ENCODE results near the gene TRAPPC3.

TRAPPC3 gene

DNA sequence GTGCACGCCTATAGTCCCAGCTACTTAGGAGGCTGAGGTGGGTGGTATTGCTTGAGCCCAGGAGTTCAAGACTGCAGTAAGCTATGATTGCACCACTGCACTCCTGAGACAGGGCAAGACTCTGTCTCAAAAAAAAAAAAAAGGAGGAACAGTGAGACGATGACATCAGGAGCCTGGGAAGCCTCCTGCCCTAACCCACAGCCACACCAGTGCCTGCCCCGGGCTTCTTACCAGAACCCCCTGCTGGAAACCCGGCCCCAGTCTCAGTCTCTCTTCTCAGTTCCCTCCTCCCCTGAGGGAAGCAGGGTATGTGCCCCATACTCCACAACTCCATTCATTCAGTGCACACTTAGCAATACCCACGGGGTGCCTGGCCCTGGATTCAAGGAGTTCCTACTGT, 33.4 kb downstream of the TRAPPC3 start:
- no peak overlapping the region for H3K4me3 Mint-ChIP-seq
- H3K4me1 Mint-ChIP-seq (ENCODE audit: low read depth) = peaks cover 4% of the 10 kb centered on the region
- no peaks in the 10 kb centered on the region for H3K9me3 Mint-ChIP-seq
- no peaks in the 10 kb centered on the region for H3K36me3 Mint-ChIP-seq (ENCODE audit: low read depth)
- H3K27ac Mint-ChIP-seq = no peak overlapping the region
- H3K27me3 Mint-ChIP-seq (ENCODE audit: low read depth) = peaks cover 8% of the 10 kb centered on the region

DNA sequence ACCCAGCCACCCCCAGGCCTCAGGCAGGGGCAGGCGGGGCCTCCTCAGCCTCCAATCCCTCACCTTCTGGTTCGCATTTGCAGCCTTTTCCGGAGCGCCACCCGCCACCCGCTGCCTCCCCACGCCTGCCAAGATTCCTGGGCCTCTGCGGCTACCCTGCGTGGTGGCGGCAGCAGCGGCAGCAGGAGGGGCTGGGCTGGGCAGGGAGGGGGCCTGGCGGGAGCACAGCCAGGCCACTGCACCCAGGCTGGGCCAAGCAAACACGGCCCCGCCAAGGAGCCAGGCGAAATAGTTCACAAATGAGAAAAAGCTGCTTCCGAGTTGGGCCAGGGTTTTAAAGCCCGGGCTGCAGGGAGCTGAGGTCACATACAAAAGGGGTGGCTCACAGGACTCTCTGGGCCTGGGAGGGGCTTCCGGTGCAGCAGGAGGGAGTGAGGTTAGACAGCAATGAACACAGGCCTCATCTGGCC, 34.1 kb downstream of the TRAPPC3 start:
- Mint-ChIP-seq H3K4me1 (ENCODE audit: low read depth) (peaks cover 4% of the 10 kb centered on the region), H3K9me3 (no peaks in the 10 kb centered on the region), H3K4me3 (no peak overlapping the region), H3K27me3 (ENCODE audit: low read depth) (peaks cover 8% of the 10 kb centered on the region), H3K36me3 (ENCODE audit: low read depth) (no peaks in the 10 kb centered on the region), H3K27ac (no peak overlapping the region)

GRCh38 chr1:36114371-36114770, 34.9 kb downstream of the TRAPPC3 start:
- peaks cover 3% of the 10 kb centered on the region for H3K27me3 Mint-ChIP-seq (ENCODE audit: low read depth)
- H3K9me3 Mint-ChIP-seq = no peaks in the 10 kb centered on the region
- H3K36me3 Mint-ChIP-seq (ENCODE audit: low read depth) = no peaks in the 10 kb centered on the region
- H3K4me1 Mint-ChIP-seq (ENCODE audit: low read depth) = peaks cover 4% of the 10 kb centered on the region
- no peak overlapping the region for H3K27ac Mint-ChIP-seq
- no peak overlapping the region for H3K4me3 Mint-ChIP-seq

GRCh38 chr1:36112823-36113222, 36.5 kb downstream of the TRAPPC3 start:
- H3K4me1 Mint-ChIP-seq (ENCODE audit: low read depth) = peaks cover 13% of the 10 kb centered on the region
- no peaks in the 10 kb centered on the region for H3K9me3 Mint-ChIP-seq
- no peaks in the 10 kb centered on the region for H3K27me3 Mint-ChIP-seq (ENCODE audit: low read depth)
- no peaks in the 10 kb centered on the region for H3K36me3 Mint-ChIP-seq (ENCODE audit: low read depth)
- no peak overlapping the region for H3K4me3 Mint-ChIP-seq
- H3K27ac Mint-ChIP-seq = no peak overlapping the region

- no peak overlapping the region for H3K4me3 Mint-ChIP-seq
- no peaks in the 10 kb centered on the region for H3K27me3 Mint-ChIP-seq (ENCODE audit: low read depth)
- peak overlapping the region; percentile 5 for H3K27ac Mint-ChIP-seq
- H3K4me1 Mint-ChIP-seq (ENCODE audit: low read depth) = peaks cover 13% of the 10 kb centered on the region
- no peaks in the 10 kb centered on the region for H3K36me3 Mint-ChIP-seq (ENCODE audit: low read depth)
- H3K9me3 Mint-ChIP-seq = no peaks in the 10 kb centered on the region
Observed at GRCh38 chr1:36111151-36111550, 38.1 kb downstream of the TRAPPC3 start.

- H3K27ac Mint-ChIP-seq = peak overlapping the region; percentile 57
- peaks cover 13% of the 10 kb centered on the region for H3K4me1 Mint-ChIP-seq (ENCODE audit: low read depth)
- no peaks in the 10 kb centered on the region for H3K36me3 Mint-ChIP-seq (ENCODE audit: low read depth)
- H3K27me3 Mint-ChIP-seq (ENCODE audit: low read depth) = no peaks in the 10 kb centered on the region
- no peaks in the 10 kb centered on the region for H3K9me3 Mint-ChIP-seq
- peak overlapping the region; percentile 59 for H3K4me3 Mint-ChIP-seq
Observed at GRCh38 chr1:36109041-36109679, 40.1 kb downstream of the TRAPPC3 start.

GRCh38 chr1:36108314-36108713, 41.0 kb downstream of the TRAPPC3 start:
- Mint-ChIP-seq H3K4me3 (no peak overlapping the region), H3K9me3 (no peaks in the 10 kb centered on the region), H3K4me1 (ENCODE audit: low read depth) (peaks cover 13% of the 10 kb centered on the region), H3K27ac (no peak overlapping the region), H3K36me3 (ENCODE audit: low read depth) (no peaks in the 10 kb centered on the region), H3K27me3 (ENCODE audit: low read depth) (no peaks in the 10 kb centered on the region)

GRCh38 chr1:36107394-36107793, 41.9 kb downstream of the TRAPPC3 start:
- Mint-ChIP-seq H3K36me3 (ENCODE audit: low read depth) (no peaks in the 10 kb centered on the region), H3K4me1 (ENCODE audit: low read depth) (peaks cover 13% of the 10 kb centered on the region), H3K9me3 (no peaks in the 10 kb centered on the region), H3K27ac (no peak overlapping the region), H3K4me3 (no peak overlapping the region), H3K27me3 (ENCODE audit: low read depth) (no peaks in the 10 kb centered on the region)

- Mint-ChIP-seq H3K36me3 (ENCODE audit: low read depth) (no peaks in the 10 kb centered on the region), H3K4me1 (ENCODE audit: low read depth) (peaks cover 11% of the 10 kb centered on the region), H3K27me3 (ENCODE audit: low read depth) (no peaks in the 10 kb centered on the region), H3K27ac (no peak overlapping the region), H3K4me3 (no peak overlapping the region), H3K9me3 (no peaks in the 10 kb centered on the region)
Observed at GRCh38 chr1:36106269-36106668, 43.0 kb downstream of the TRAPPC3 start.

DNA sequence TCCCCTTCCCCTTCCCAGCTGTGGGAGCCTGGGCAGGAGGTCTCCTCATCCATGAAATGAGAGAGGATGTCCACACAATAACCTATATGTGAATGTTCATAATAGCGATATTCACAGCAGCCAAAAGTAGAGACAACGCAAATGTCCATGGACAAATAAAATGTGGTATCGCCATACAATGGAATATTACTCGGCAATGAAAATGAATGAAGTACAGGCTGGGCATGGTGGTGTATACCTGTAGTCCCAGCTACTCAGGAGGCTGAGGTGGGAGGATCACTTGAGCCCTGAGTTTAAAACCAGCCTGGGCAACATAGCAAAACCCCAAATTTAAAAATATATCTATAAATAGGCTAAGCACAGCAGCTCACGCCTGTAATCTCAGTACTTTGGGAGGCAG, 47.7 kb downstream of the TRAPPC3 start:
- H3K36me3 Mint-ChIP-seq (ENCODE audit: low read depth) = no peaks in the 10 kb centered on the region
- H3K27ac Mint-ChIP-seq = no peak overlapping the region
- H3K4me3 Mint-ChIP-seq = no peak overlapping the region

GRCh38 chr1:36100376-36100775, 48.9 kb downstream of the TRAPPC3 start:
- Mint-ChIP-seq H3K4me3 (no peak overlapping the region), H3K27me3 (ENCODE audit: low read depth) (no peaks in the 10 kb centered on the region), H3K4me1 (ENCODE audit: low read depth) (peaks cover 2% of the 10 kb centered on the region), H3K36me3 (ENCODE audit: low read depth) (no peaks in the 10 kb centered on the region), H3K27ac (no peak overlapping the region), H3K9me3 (no peaks in the 10 kb centered on the region)

More for the DNA sequence above, 47.7 kb downstream of the TRAPPC3 start:
- Mint-ChIP-seq H3K9me3 (no peaks in the 10 kb centered on the region), H3K4me1 (ENCODE audit: low read depth) (peaks cover 2% of the 10 kb centered on the region), H3K27me3 (ENCODE audit: low read depth) (no peaks in the 10 kb centered on the region)

- Mint-ChIP-seq H3K9me3 (no peaks in the 10 kb centered on the region), H3K36me3 (ENCODE audit: low read depth) (no peaks in the 10 kb centered on the region), H3K27ac (no peak overlapping the region), H3K27me3 (ENCODE audit: low read depth) (no peaks in the 10 kb centered on the region), H3K4me3 (no peak overlapping the region), H3K4me1 (ENCODE audit: low read depth) (peaks cover 2% of the 10 kb centered on the region)
Observed at GRCh38 chr1:36099681-36100341, 49.5 kb downstream of the TRAPPC3 start.

DNA sequence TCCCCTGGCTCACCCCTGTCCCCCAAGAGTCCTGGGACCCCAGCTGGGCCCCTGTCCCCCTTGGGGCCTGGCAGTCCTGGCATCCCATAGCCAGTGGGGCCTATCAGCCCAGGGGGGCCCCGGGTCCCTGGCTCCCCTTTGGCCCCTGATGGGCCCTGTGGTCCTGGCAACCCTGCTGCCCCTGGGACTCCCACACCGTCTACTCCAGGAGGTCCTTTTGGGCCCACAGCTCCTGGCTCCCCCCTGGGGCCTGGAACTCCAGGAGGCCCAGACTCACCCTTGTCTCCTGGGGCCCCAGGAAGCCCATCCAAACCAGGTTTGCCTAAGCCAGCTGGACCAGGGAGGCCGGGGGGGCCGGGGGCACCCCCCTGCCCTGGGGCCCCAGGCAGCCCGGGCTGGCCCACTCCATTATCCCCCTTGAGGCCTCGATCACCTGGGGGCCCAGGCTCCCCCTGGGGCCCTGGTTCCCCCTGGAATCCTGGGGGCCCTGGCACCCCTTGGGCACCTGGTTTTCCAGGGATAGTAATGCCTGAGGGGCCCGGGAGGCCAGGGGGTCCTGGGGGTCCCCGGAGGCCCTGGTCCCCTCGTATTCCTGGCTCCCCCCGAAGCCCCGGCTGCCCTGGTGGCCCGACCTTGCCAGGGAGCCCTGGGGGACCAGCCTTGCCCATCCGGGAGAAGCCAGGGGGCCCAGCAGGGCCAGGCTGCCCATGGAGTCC, 50.5 kb downstream of the TRAPPC3 start:
- no peaks in the 10 kb centered on the region for H3K27me3 Mint-ChIP-seq (ENCODE audit: low read depth)
- H3K36me3 Mint-ChIP-seq (ENCODE audit: low read depth) = no peaks in the 10 kb centered on the region
- no peak overlapping the region for H3K4me3 Mint-ChIP-seq
- no peak overlapping the region for H3K27ac Mint-ChIP-seq
- peaks cover 2% of the 10 kb centered on the region for H3K4me1 Mint-ChIP-seq (ENCODE audit: low read depth)
- H3K9me3 Mint-ChIP-seq = no peaks in the 10 kb centered on the region

DNA sequence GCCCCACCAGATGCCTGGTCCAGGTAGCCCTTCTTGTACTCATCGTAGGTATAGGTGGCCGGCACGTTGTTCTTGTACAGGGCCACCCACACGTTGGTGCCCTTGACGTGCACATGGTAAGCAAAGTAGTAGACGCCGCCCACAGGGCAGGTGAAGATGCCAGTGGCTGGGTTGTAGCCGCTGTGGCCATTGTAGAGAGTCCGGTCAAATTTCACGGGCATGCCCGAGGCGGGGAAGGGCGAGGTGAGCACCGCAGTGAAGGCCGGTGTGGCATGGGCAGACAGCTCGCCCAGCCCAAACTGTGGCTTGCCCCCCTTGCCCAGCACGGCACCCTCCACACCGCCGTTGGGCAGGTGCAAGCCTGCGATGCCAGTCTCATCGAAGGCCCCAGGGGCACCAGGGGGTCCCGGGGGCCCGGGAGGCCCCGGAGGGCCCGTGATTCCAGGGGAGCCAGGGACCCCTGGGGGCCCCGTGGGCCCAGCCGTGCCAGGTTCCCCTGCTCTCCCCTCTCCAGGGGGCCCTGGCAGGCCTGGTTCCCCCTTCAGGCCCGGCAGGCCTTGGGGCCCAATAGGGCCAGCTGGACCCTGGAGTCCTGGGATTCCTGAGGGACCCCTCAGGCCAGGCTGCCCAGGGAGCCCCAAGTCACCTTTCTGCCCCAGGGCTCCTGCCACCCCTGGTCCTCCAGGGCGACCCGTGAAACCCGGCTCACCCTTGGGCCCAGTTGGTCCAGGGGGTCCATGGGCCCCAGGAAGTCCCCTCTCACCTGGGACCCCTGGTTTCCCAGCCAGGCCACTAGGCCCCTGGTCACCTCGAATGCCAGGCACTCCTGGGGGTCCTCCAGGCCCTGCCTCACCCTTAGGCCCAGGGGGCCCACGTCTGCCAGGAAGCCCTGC, 51.3 kb downstream of the TRAPPC3 start:
- no peak overlapping the region for H3K27ac Mint-ChIP-seq
- H3K9me3 Mint-ChIP-seq = no peaks in the 10 kb centered on the region
- peaks cover 6% of the 10 kb centered on the region for H3K36me3 Mint-ChIP-seq (ENCODE audit: low read depth)
- H3K4me1 Mint-ChIP-seq (ENCODE audit: low read depth) = peaks cover 2% of the 10 kb centered on the region
- H3K27me3 Mint-ChIP-seq (ENCODE audit: low read depth) = no peaks in the 10 kb centered on the region
- no peak overlapping the region for H3K4me3 Mint-ChIP-seq

Measured in T-helper 1 cell treated with Interleukin-12 subunit alpha and Interleukin-12 subunit beta and Interleukin-4 antibody, amounts not matched to agents 30 μg/mL and 1 μg/mL, for 36 hours (primary cell).